ENCODE results near the gene ASIC3.
"Not testable (repeated sequence)": the region's sequence is repeated elsewhere in the genome, so short reads cannot be mapped to it uniquely, and the experiment has no call there.

GRCh38 chr7:151043449-151043848, 4.9 kb upstream of the ASIC3 start:
- TF ChIP-seq RFX5 (IDR thresholded peaks at IDR 0.05); RAD21 (conservative IDR thresholded peaks at IDR 0.05 in 1 of 2, IDR thresholded peaks at IDR 0.05 in 1 of 2); CBX2 (IDR thresholded peaks at IDR 0.05; ENCODE audit: borderline replicate concordance, low read depth); USF2 (IDR thresholded peaks at IDR 0.05); TP53 (CRISPR knock-in tag; IDR thresholded peaks at IDR 0.05); HOXB5 (CRISPR knock-in tag; IDR thresholded peaks at IDR 0.05); NR3C1 (IDR thresholded peaks at IDR 0.05): not testable (repeated sequence)
- TF ChIP-seq, protein P1, sequence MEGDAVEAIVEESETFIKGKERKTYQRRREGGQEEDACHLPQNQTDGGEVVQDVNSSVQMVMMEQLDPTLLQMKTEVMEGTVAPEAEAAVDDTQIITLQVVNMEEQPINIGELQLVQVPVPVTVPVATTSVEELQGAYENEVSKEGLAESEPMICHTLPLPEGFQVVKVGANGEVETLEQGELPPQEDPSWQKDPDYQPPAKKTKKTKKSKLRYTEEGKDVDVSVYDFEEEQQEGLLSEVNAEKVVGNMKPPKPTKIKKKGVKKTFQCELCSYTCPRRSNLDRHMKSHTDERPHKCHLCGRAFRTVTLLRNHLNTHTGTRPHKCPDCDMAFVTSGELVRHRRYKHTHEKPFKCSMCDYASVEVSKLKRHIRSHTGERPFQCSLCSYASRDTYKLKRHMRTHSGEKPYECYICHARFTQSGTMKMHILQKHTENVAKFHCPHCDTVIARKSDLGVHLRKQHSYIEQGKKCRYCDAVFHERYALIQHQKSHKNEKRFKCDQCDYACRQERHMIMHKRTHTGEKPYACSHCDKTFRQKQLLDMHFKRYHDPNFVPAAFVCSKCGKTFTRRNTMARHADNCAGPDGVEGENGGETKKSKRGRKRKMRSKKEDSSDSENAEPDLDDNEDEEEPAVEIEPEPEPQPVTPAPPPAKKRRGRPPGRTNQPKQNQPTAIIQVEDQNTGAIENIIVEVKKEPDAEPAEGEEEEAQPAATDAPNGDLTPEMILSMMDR (IDR thresholded peaks at IDR 0.05) = not testable (repeated sequence)
- TF ChIP-seq, protein P2, sequence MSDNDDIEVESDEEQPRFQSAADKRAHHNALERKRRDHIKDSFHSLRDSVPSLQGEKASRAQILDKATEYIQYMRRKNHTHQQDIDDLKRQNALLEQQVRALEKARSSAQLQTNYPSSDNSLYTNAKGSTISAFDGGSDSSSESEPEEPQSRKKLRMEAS (IDR thresholded peaks at IDR 0.05) = not testable (repeated sequence)

All from A549 (cell line).